Neural cell (in vitro differentiated cells): ENCODE measurements around the gene GXYLT2. TPM values are rescaled to one million over a fixed set of nuclear protein-coding genes. Genes with fewer than 3 reads are reported as not detected.

Experiments
- H2AFZ ChIP-seq: fragments of 200-600, 300-800 bp; sonication (generic), shearing (Covaris generic); 2 replicates; pipeline ENCODE4 v1.6.0; 2014; ENCODE audit warnings: low read depth, mild to moderate bottlenecking, antibody characterized with exemption, low read length, moderate library complexity
- H3F3A ChIP-seq: fragments of 200-600 bp; shearing (Covaris generic); 2 replicates; pipeline ENCODE4 v1.6.1; 2016; ENCODE audit warnings: mild to moderate bottlenecking, moderate library complexity, mixed read lengths, antibody characterized with exemption, low read length; ENCODE audit not compliant: insufficient read depth, poor library complexity, severe bottlenecking
- H3K27ac ChIP-seq: fragments of 200-600, 300-800 bp; sonication (generic), shearing (Covaris generic); 2 replicates; pipeline ENCODE4 v1.5.1; 2014; ENCODE audit warnings: mild to moderate bottlenecking, low read length, moderate library complexity
- H3K27me3 ChIP-seq: fragments of 300-800, 200-600 bp; sonication (generic), shearing (Covaris generic); 2 replicates; pipeline ENCODE4 v1.6.0; 2014; ENCODE audit warnings: mild to moderate bottlenecking, low read depth, low read length, moderate library complexity; ENCODE audit not compliant: insufficient read depth
- H3K36me3 ChIP-seq: fragments of 300-800, 200-600 bp; sonication (generic), shearing (Covaris generic); 2 replicates; pipeline ENCODE4 v1.5.1; 2014; ENCODE audit warnings: mild to moderate bottlenecking, antibody characterized with exemption, low read length, moderate library complexity; ENCODE audit not compliant: insufficient read depth
- H3K4me2 ChIP-seq: fragments of 300-800, 200-600 bp; sonication (generic), shearing (Covaris generic); 2 replicates; pipeline ENCODE4 v1.6.0; 2014; ENCODE audit warnings: mild to moderate bottlenecking, low read length
- H3K4me3 ChIP-seq: fragments of 300-800, 200-600 bp; sonication (generic), shearing (Covaris generic); 2 replicates; pipeline ENCODE4 v1.5.1; 2014; ENCODE audit warnings: mild to moderate bottlenecking, low read length, moderate library complexity
- H3K79me2 ChIP-seq: fragments of 200-600 bp; shearing (Covaris generic); replicated peaks from 2 replicates; pipeline ENCODE4 v1.6.0; 2014; ENCODE audit warnings: mild to moderate bottlenecking, low read length, moderate library complexity; ENCODE audit not compliant: insufficient read depth
- H3K9ac ChIP-seq: fragments of 300-800, 200-600 bp; sonication (generic), shearing (Covaris generic); 2 replicates; pipeline ENCODE4 v1.6.1; 2016; ENCODE audit warnings: mild to moderate bottlenecking, low read length, mixed read lengths
- H3K9me2 ChIP-seq: fragments of 200-600 bp; shearing (Covaris generic); 2 replicates; pipeline ENCODE4 v1.6.1; 2016; ENCODE audit warnings: mild to moderate bottlenecking, low read length, mixed read lengths; ENCODE audit not compliant: insufficient read depth
- H3K9me3 ChIP-seq: fragments of 200-600, 300-800 bp; sonication (generic), shearing (Covaris generic); 2 replicates; pipeline ENCODE4 v1.6.1; 2016; ENCODE audit warnings: mild to moderate bottlenecking, mixed run types, low read length, moderate library complexity, mixed read lengths
- H4K20me1 ChIP-seq: fragments of 200-600 bp; shearing (Covaris generic); 2 replicates; pipeline ENCODE4 v1.6.1; 2016; ENCODE audit warnings: mild to moderate bottlenecking, mixed run types; ENCODE audit not compliant: insufficient read depth
- EP300 ChIP-seq: fragments of 450-650 bp; conservative IDR thresholded peaks from 2 replicates; pipeline ENCODE4 v1.6.1; 2014; ENCODE audit warnings: antibody characterized with exemption, mild to moderate bottlenecking, moderate library complexity; ENCODE audit not compliant: poor library complexity, severe bottlenecking
- MXI1 ChIP-seq: fragments of 450-650 bp; conservative IDR thresholded peaks from 2 replicates; pipeline ENCODE4 v1.6.1; 2014; ENCODE audit warnings: antibody characterized with exemption, mild to moderate bottlenecking; ENCODE audit not compliant: poor library complexity, severe bottlenecking
- POLR2AphosphoS5 ChIP-seq: IDR thresholded peaks from 2 replicates; pipeline ENCODE4 v1.6.1; 2012
- RAD21 ChIP-seq: fragments of 450-650 bp; conservative IDR thresholded peaks from 2 replicates; pipeline ENCODE4 v1.6.1; 2014; ENCODE audit warnings: antibody characterized with exemption, mild to moderate bottlenecking, moderate library complexity
- SMC3 ChIP-seq: fragments of 450-650 bp; conservative IDR thresholded peaks from 2 replicates; pipeline ENCODE4 v1.6.1; 2014; ENCODE audit warnings: antibody characterized with exemption, mild to moderate bottlenecking, moderate library complexity; ENCODE audit not compliant: poor library complexity
- TAF1 ChIP-seq: IDR thresholded peaks from 2 replicates; pipeline ENCODE4 v1.6.1; 2012; ENCODE audit warnings: low read depth
- polyA plus RNA-seq: library from polyadenylated mRNA; depleted of rRNA; stranded (reverse); fragments of >200 nt; gene quantifications from 2 replicates; pipeline ENCODE4 v1.2.3, GENCODE V29; 2014
- TF ChIP-seq, protein P1 (sequence below): IDR thresholded peaks from 2 replicates; pipeline ENCODE4 v1.6.1; 2012; ENCODE audit warnings: borderline replicate concordance
- TF ChIP-seq, protein P2 (sequence below): fragments of 450-650 bp; IDR thresholded peaks from 2 replicates; pipeline ENCODE4 v1.5.1; 2014; ENCODE audit warnings: antibody characterized with exemption, mild to moderate bottlenecking, moderate library complexity; ENCODE audit not compliant: poor library complexity, severe bottlenecking

Gene GXYLT2
- polyA plus RNA-seq, 1 donor from 2014 or later: 0.48 TPM

GRCh38 chr3:72991522-72991921 is 103.7 kb downstream of the GXYLT2 start:
- no peaks in the 10 kb centered on the region for H3K36me3 ChIP-seq
- H3F3A ChIP-seq: no peaks in the 10 kb centered on the region
- no peaks in the 10 kb centered on the region for H3K9me2 ChIP-seq
- no peak overlapping the region for H3K4me2 ChIP-seq
- no peaks in the 10 kb centered on the region for H4K20me1 ChIP-seq
- H2AFZ ChIP-seq: no peak overlapping the region
- H3K4me3 ChIP-seq: no peak overlapping the region
- H3K27ac ChIP-seq: no peak overlapping the region
- H3K9me3 ChIP-seq: no peaks in the 10 kb centered on the region
- no peaks in the 10 kb centered on the region for H3K27me3 ChIP-seq
- H3K9ac ChIP-seq: no peak overlapping the region
- no peaks in the 10 kb centered on the region for H3K79me2 ChIP-seq
- TF ChIP-seq, protein P1, sequence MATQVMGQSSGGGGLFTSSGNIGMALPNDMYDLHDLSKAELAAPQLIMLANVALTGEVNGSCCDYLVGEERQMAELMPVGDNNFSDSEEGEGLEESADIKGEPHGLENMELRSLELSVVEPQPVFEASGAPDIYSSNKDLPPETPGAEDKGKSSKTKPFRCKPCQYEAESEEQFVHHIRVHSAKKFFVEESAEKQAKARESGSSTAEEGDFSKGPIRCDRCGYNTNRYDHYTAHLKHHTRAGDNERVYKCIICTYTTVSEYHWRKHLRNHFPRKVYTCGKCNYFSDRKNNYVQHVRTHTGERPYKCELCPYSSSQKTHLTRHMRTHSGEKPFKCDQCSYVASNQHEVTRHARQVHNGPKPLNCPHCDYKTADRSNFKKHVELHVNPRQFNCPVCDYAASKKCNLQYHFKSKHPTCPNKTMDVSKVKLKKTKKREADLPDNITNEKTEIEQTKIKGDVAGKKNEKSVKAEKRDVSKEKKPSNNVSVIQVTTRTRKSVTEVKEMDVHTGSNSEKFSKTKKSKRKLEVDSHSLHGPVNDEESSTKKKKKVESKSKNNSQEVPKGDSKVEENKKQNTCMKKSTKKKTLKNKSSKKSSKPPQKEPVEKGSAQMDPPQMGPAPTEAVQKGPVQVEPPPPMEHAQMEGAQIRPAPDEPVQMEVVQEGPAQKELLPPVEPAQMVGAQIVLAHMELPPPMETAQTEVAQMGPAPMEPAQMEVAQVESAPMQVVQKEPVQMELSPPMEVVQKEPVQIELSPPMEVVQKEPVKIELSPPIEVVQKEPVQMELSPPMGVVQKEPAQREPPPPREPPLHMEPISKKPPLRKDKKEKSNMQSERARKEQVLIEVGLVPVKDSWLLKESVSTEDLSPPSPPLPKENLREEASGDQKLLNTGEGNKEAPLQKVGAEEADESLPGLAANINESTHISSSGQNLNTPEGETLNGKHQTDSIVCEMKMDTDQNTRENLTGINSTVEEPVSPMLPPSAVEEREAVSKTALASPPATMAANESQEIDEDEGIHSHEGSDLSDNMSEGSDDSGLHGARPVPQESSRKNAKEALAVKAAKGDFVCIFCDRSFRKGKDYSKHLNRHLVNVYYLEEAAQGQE: no peak
- TF ChIP-seq, protein P2, sequence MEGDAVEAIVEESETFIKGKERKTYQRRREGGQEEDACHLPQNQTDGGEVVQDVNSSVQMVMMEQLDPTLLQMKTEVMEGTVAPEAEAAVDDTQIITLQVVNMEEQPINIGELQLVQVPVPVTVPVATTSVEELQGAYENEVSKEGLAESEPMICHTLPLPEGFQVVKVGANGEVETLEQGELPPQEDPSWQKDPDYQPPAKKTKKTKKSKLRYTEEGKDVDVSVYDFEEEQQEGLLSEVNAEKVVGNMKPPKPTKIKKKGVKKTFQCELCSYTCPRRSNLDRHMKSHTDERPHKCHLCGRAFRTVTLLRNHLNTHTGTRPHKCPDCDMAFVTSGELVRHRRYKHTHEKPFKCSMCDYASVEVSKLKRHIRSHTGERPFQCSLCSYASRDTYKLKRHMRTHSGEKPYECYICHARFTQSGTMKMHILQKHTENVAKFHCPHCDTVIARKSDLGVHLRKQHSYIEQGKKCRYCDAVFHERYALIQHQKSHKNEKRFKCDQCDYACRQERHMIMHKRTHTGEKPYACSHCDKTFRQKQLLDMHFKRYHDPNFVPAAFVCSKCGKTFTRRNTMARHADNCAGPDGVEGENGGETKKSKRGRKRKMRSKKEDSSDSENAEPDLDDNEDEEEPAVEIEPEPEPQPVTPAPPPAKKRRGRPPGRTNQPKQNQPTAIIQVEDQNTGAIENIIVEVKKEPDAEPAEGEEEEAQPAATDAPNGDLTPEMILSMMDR: no peak
- TF ChIP-seq SMC3 (no peak), EP300 (no peak), MXI1 (no peak), POLR2AphosphoS5 (no peak), TAF1 (no peak)

- Histone ChIP-seq H4K20me1 (peaks cover under 1% of the 10 kb centered on the region), H3K4me2 (no peak overlapping the region), H3K9me3 (no peaks in the 10 kb centered on the region), H3K9ac (no peak overlapping the region), H3K9me2 (no peaks in the 10 kb centered on the region), H3K4me3 (no peak overlapping the region), H3K27me3 (no peaks in the 10 kb centered on the region), H3K27ac (no peak overlapping the region), H3K36me3 (no peaks in the 10 kb centered on the region), H3F3A (no peaks in the 10 kb centered on the region), H2AFZ (no peak overlapping the region), H3K79me2 (peaks cover 15% of the 10 kb centered on the region)
- TF ChIP-seq, protein P1: no peak
- no peak for TF ChIP-seq POLR2AphosphoS5
- TF ChIP-seq MXI1: no peak
- TF ChIP-seq RAD21: no peak
- TF ChIP-seq, protein P2: no peak
These were observed 105.5 kb downstream of the GXYLT2 start for GRCh38 chr3:72993391-72993790.
